Trophoblast cell (in vitro differentiated cells and primary cell): ENCODE data around the gene H3-3A.

Experiments
- DNase-seq, 2 donors: peaks; one replicate each; pipeline ENCODE4 v3.0.0-alpha.2; 2016
- H2AFZ ChIP-seq: 2 replicates; pipeline ENCODE4 v1.6.1; 2013; ENCODE audit warnings: low read length, moderate library complexity, mild to moderate bottlenecking; ENCODE audit not compliant: insufficient read depth, poor library complexity
- H2AK5ac ChIP-seq: 2 replicates; pipeline ENCODE4 v1.6.1; 2013; ENCODE audit warnings: mild to moderate bottlenecking, low read length
- H2BK120ac ChIP-seq: 2 replicates; pipeline ENCODE4 v1.6.1; 2013; ENCODE audit warnings: low read length, mild to moderate bottlenecking, moderate library complexity; ENCODE audit not compliant: insufficient read depth, poor library complexity
- H2BK12ac ChIP-seq: 2 replicates; pipeline ENCODE4 v1.6.1; 2013; ENCODE audit warnings: mild to moderate bottlenecking, low read length, moderate library complexity
- H2BK5ac ChIP-seq: 2 replicates; pipeline ENCODE4 v1.6.1; 2013; ENCODE audit warnings: low read length, low read depth, moderate library complexity, mild to moderate bottlenecking; ENCODE audit not compliant: poor library complexity
- H3K14ac ChIP-seq: 2 replicates; pipeline ENCODE4 v1.6.1; 2013; ENCODE audit warnings: mild to moderate bottlenecking, low read length
- H3K18ac ChIP-seq: 2 replicates; pipeline ENCODE4 v1.6.1; 2013; ENCODE audit warnings: mild to moderate bottlenecking, low read length
- H3K23ac ChIP-seq: 2 replicates; pipeline ENCODE4 v1.6.1; 2013; ENCODE audit warnings: low read length
- H3K27ac ChIP-seq: 2 replicates; pipeline ENCODE4 v1.5.1; 2013; ENCODE audit warnings: low read depth, mild to moderate bottlenecking, inconsistent platforms, low read length, moderate library complexity
- H3K27me3 ChIP-seq: 2 replicates; pipeline ENCODE4 v1.6.1; 2013; ENCODE audit warnings: inconsistent platforms, mild to moderate bottlenecking, low read length, moderate library complexity; ENCODE audit not compliant: insufficient read depth
- H3K36me3 ChIP-seq, 2 experiments: 1 replicate in 1 of 2; 2 replicates in 1 of 2; pipeline ENCODE4 v1.6.1; 2013; ENCODE audit warnings: low read length in 2 of 2, mild to moderate bottlenecking in 2 of 2, moderate library complexity in 1 of 2; ENCODE audit not compliant: insufficient read depth in 2 of 2, control insufficient read depth in 1 of 2
- H3K4ac ChIP-seq: 2 replicates; pipeline ENCODE4 v1.6.1; 2013; ENCODE audit warnings: low read depth, mild to moderate bottlenecking, low read length, moderate library complexity
- H3K4me1 ChIP-seq, 2 experiments: 1 replicate in 1 of 2; 2 replicates in 1 of 2; pipeline ENCODE4 v1.6.1; 2013; ENCODE audit warnings: low read length in 2 of 2, mild to moderate bottlenecking in 2 of 2, moderate library complexity in 1 of 2; ENCODE audit not compliant: insufficient read depth in 2 of 2, control insufficient read depth in 1 of 2
- H3K4me2 ChIP-seq: 2 replicates; pipeline ENCODE4 v1.6.1; 2013; ENCODE audit warnings: inconsistent platforms, mild to moderate bottlenecking, low read length, moderate library complexity
- H3K4me3 ChIP-seq: 2 replicates; pipeline ENCODE4 v1.5.1; 2013; ENCODE audit warnings: mild to moderate bottlenecking, low read depth, low read length, inconsistent platforms
- H3K79me1 ChIP-seq: one replicate; pipeline ENCODE4 v1.6.1; 2013; ENCODE audit warnings: low read length
- H3K79me2 ChIP-seq: 2 replicates; pipeline ENCODE4 v1.6.1; 2013; ENCODE audit warnings: low read length, mild to moderate bottlenecking; ENCODE audit not compliant: control insufficient read depth, insufficient read depth, poor library complexity
- H3K9ac ChIP-seq: 2 replicates; pipeline ENCODE4 v1.6.1; 2013; ENCODE audit warnings: mild to moderate bottlenecking, low read length
- H3K9me3 ChIP-seq: 2 replicates; pipeline ENCODE4 v1.6.1; 2013; ENCODE audit warnings: low read depth, mild to moderate bottlenecking, control low read depth, inconsistent platforms, low read length; ENCODE audit not compliant: insufficient read depth
- H4K12ac ChIP-seq: 2 replicates; pipeline ENCODE4 v1.6.1; 2013; ENCODE audit warnings: low read depth, mild to moderate bottlenecking, low read length, moderate library complexity
- H4K8ac ChIP-seq: 2 replicates; pipeline ENCODE4 v1.6.1; 2013; ENCODE audit warnings: low read depth, mild to moderate bottlenecking, low read length, moderate library complexity
- H4K91ac ChIP-seq: one replicate; pipeline ENCODE4 v1.6.1; 2013; ENCODE audit warnings: low read depth, mild to moderate bottlenecking, low read length, moderate library complexity
- WGBS: extraction: QIAGEN DNeasy Blood & Tissue Kit; methylation state at CpG from one replicate; pipeline ENCODE4 v1.1.7; 2013; ENCODE audit warnings: missing lambda C conversion rate; ENCODE audit not compliant: insufficient read length, insufficient coverage; ENCODE audit errors: extremely low coverage; 5-methylcytosine and 5-hydroxymethylcytosine counted together

The H3-3A gene

DNA sequence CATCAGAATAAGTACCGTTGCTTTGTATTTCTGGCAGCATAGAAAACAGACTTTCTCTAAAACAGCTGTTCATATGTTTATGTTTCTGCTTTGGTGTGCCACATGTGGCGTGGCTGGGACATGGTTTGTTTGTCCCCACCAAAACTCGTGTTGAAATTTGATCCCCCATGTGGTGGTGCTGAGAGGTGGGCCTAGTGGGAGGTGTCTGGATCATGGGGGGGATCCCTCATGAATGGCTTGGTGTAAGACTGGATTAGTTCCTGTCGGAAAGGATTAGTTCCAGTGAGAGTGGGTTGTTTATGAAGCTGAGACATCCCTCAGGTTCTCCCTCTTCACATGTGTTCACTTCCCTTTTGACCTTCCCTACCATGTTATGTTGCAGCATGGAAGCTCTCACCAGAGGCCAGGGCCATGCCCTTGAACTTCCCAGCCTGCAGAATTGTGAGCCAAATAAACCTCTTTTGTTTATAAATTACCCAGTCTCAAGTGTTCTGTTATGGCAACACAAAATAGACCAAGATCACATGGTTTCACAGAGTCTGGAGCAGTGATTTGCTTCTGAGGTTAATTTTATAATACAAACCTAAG is 17.9 kb upstream of the H3-3A start:
- H2AFZ ChIP-seq: no peak overlapping the region
- H3K4me2 ChIP-seq: no peak overlapping the region
- H3K4me3 ChIP-seq: no peak overlapping the region
- H2BK5ac ChIP-seq: no peak overlapping the region
- no peaks in the 10 kb centered on the region for H3K27me3 ChIP-seq
- H4K91ac ChIP-seq: no peak overlapping the region
- H3K27ac ChIP-seq: no peak overlapping the region
- no peak overlapping the region for H3K4ac ChIP-seq
- H3K79me1 ChIP-seq: no peaks in the 10 kb centered on the region
- H3K4me1 ChIP-seq: no peaks in the 10 kb centered on the region
- no peak overlapping the region for H3K14ac ChIP-seq
- WGBS: no CpG with 5 or more reads among the region's 4 CpGs
- H3K79me2 ChIP-seq: no peaks in the 10 kb centered on the region
- no peaks in the 10 kb centered on the region for H3K9me3 ChIP-seq
- no peak overlapping the region for H3K18ac ChIP-seq
- H4K12ac ChIP-seq: no peak overlapping the region
- H3K23ac ChIP-seq: no peak overlapping the region
- H3K9ac ChIP-seq: no peak overlapping the region
- no peak overlapping the region for H2BK120ac ChIP-seq
- H2AK5ac ChIP-seq: no peak overlapping the region
- no peak overlapping the region for H4K8ac ChIP-seq
- no peaks in the 10 kb centered on the region for H3K36me3 ChIP-seq
- no peak overlapping the region for H2BK12ac ChIP-seq
- no peak for DNase-seq

- Histone ChIP-seq H3K79me2 (no peaks in the 10 kb centered on the region), H3K27ac (no peak overlapping the region), H3K23ac (no peak overlapping the region), H2AK5ac (no peak overlapping the region), H3K4ac (no peak overlapping the region), H2AFZ (no peak overlapping the region), H2BK5ac (no peak overlapping the region), H3K18ac (no peak overlapping the region), H4K91ac (no peak overlapping the region), H4K8ac (no peak overlapping the region), H3K14ac (no peak overlapping the region), H2BK120ac (no peak overlapping the region), H3K36me3 (no peaks in the 10 kb centered on the region), H3K4me1 (no peaks in the 10 kb centered on the region), H3K27me3 (no peaks in the 10 kb centered on the region), H3K4me3 (no peak overlapping the region), H3K9me3 (no peaks in the 10 kb centered on the region), H4K12ac (no peak overlapping the region), H3K9ac (no peak overlapping the region), H2BK12ac (no peak overlapping the region), H3K79me1 (no peaks in the 10 kb centered on the region), H3K4me2 (no peak overlapping the region)
- WGBS: no CpG with 5 or more reads among the region's 6 CpGs
- DNase-seq: peak; percentile 32 to 44
Observed at GRCh38 chr1:226046240-226046639, 16.3 kb upstream of the H3-3A start.

DNA sequence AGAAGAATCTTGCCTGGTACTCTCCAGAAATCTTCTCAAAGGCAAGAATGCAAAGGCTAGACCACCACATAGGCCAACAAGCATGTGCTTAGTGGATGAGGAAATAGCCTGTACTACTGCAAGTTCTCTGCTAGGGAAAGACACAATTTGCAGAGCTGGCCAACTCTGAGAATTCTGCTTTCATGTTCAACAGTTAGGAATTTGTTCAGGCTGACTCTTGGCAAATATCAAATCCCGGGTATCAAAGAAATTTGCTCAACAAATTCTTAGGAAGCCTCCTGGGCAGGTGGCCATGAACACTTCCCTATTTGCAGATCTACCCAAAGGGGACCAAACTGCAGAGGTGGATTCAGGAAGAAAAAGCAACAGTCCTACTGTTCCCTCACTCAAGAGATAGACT is 15.0 kb upstream of the H3-3A start:
- no peak overlapping the region for H3K4me2 ChIP-seq
- H3K4ac ChIP-seq: no peak overlapping the region
- DNase-seq: no peak
- no peaks in the 10 kb centered on the region for H3K27me3 ChIP-seq
- no peak overlapping the region for H2AFZ ChIP-seq
- no peak overlapping the region for H4K91ac ChIP-seq
- H3K9ac ChIP-seq: no peak overlapping the region
- no peaks in the 10 kb centered on the region for H3K36me3 ChIP-seq
- H3K23ac ChIP-seq: no peak overlapping the region
- no peak overlapping the region for H2BK5ac ChIP-seq
- H3K79me2 ChIP-seq: no peaks in the 10 kb centered on the region
- H2AK5ac ChIP-seq: no peak overlapping the region
- H3K79me1 ChIP-seq: no peaks in the 10 kb centered on the region
- H2BK12ac ChIP-seq: no peak overlapping the region
- no peaks in the 10 kb centered on the region for H3K9me3 ChIP-seq
- no peak overlapping the region for H2BK120ac ChIP-seq
- no peak overlapping the region for H3K4me3 ChIP-seq
- H3K14ac ChIP-seq: no peak overlapping the region
- H4K12ac ChIP-seq: no peak overlapping the region
- no peaks in the 10 kb centered on the region for H3K4me1 ChIP-seq
- H3K18ac ChIP-seq: no peak overlapping the region
- H3K27ac ChIP-seq: no peak overlapping the region
- no peak overlapping the region for H4K8ac ChIP-seq
- WGBS: no CpG with 5 or more reads among the region's 1 CpG

GRCh38 chr1:226048886-226049285 is 13.6 kb upstream of the H3-3A start:
- Histone ChIP-seq H3K9me3 (no peaks in the 10 kb centered on the region), H4K8ac (no peak overlapping the region), H3K4me2 (no peak overlapping the region), H4K91ac (no peak overlapping the region), H3K9ac (no peak overlapping the region), H2AFZ (no peak overlapping the region), H3K36me3 (no peaks in the 10 kb centered on the region), H3K18ac (no peak overlapping the region), H3K27me3 (no peaks in the 10 kb centered on the region), H3K14ac (no peak overlapping the region), H3K79me1 (no peaks in the 10 kb centered on the region), H3K27ac (no peak overlapping the region), H3K79me2 (no peaks in the 10 kb centered on the region), H2AK5ac (no peak overlapping the region), H2BK5ac (no peak overlapping the region), H3K4ac (no peak overlapping the region), H3K4me1 (no peaks in the 10 kb centered on the region), H2BK12ac (no peak overlapping the region), H3K4me3 (no peak overlapping the region), H2BK120ac (no peak overlapping the region), H4K12ac (no peak overlapping the region), H3K23ac (no peak overlapping the region)
- no CpG with 5 or more reads among the region's 1 CpG for WGBS
- DNase-seq: no peak
